ENCODE data around the gene RCAN1. TPM values are rescaled to one million over a fixed set of nuclear protein-coding genes. Genes with fewer than 3 reads are reported as not detected.

Gene RCAN1
- 175 and 183 TPM in 2 replicates for total RNA-seq (2012; rRNA removed)
- 43.0 and 53.5 TPM in 2 replicates for polyA plus RNA-seq (2012; rRNA removed)
- polyA plus RNA-seq (2012; cell fraction: cytosol; rRNA removed) = 13.6 and 13.7 TPM in 2 replicates
- 32.6 and 64.1 TPM in 2 replicates for polyA plus RNA-seq (2012; cell fraction: nucleus; rRNA removed; ENCODE audit: low replicate concordance)
- percentile 84 among the genes with signal in this experiment for Bru-seq, nascent RNA
- BruChase-seq, experiment 1, labeled RNA remaining after a 6-hour chase = percentile 60 among the genes with signal in this experiment
- BruChase-seq, experiment 2, labeled RNA remaining after a 2-hour chase = percentile 79 among the genes with signal in this experiment
- long read RNA-seq, transcript RCAN1-201 (4 exons, 2,490 nt) = minor isoform, 40 of 191 reads
- long read RNA-seq, transcript RCAN1-202 (4 exons, 2,408 nt) = major isoform, 137 of 191 reads
- long read RNA-seq, partial matches to known transcripts = 2 of 191 reads
- long read RNA-seq, other reads (novel, unspliced or antisense) = 10 of 191 reads

DNA sequence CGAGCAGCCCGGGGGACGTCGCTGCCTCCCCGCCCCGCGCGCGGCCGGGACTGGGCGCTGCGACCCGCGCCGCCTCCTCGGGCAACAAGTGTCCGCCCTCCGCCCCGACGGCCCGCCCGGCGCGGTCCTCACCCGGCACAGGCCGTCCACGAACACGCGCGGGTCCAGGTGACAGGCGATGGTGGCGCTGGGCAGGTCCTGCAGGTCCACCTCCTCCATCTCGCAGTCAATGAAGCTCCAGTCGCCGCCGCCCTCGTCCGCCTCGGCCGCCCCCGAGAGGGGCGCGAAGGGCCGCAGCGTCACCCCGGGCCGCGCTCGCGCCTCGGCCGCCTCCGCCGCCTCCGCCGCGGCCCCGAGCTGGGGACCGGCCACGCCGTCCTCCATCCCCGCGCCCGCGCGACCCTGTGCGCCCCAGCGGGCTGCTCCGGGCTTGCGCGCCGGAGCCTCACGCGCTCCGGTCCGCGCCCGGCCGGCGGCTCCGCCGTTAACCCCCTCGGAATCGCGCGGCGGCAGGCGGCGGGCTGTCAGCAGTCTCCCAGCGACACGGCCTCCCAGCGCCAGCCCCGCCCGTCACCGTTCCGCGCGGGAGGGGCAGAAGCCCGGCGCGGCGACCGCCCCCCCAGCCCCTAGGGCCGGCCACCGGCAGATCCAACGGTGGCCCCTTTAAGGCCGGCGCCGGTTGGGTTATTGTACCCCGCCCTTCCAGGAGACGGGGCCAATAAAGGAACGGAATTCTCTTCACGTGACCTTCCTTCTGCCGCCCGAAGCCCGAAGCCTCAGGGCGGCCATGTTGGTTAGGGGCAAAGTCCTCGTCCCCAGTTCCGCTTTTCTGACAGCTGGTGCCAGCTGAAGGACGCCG lies at the start of gene RCAN1:
TSS of gene RCAN1 (minus strand) at position 486 of the 859 bp plus-strand sequence. CDS start at position 384, 102 bp downstream.
- H2AK5ac ChIP-seq (ENCODE audit: low read depth, low read length) = no peak within 1 kb of the TSS
- H2BK20ac ChIP-seq (ENCODE audit: low read depth, low read length) = no peak within 1 kb of the TSS
- H3K4me1 ChIP-seq (ENCODE audit: control insufficient read depth, insufficient read depth, low read length) = peaks cover 2% of the 10 kb centered on the region; the same call in 1 of the 2 replicates
- H3K56ac ChIP-seq (ENCODE audit: extremely low read depth, insufficient read depth, low read length) = no peak within 1 kb of the TSS
- in situ Hi-C loops (cut with MboI; ENCODE audit: low sequenced_read_pairs) = loop anchor here (25.0 kb wide), 1 partner anchor 703 kb away; the partner anchor contains the start of gene ATP5PO
- H3K27me3 ChIP-seq (ENCODE audit: control insufficient read depth, insufficient read depth, low read length) = peaks cover 7% of the 10 kb centered on the region
- H3K4me2 ChIP-seq (ENCODE audit: low read depth, low read length) = peak within 1 kb of the TSS; percentile 94
- H4K91ac ChIP-seq (ENCODE audit: insufficient read depth, low read depth, low read length) = peak within 1 kb of the TSS; percentile 84
- H3K18ac ChIP-seq (ENCODE audit: low read depth, low read length) = no peak within 1 kb of the TSS
- BruUV-seq (replicated peaks) = no TSS peak
- H2BK15ac ChIP-seq (ENCODE audit: low read depth, low read length) = 0 out of 3 replicates have a peak within 1 kb of the TSS, but pooled peaks have one; percentile 53
- peak within 1 kb of the TSS; percentile 72 for H3K27ac ChIP-seq (ENCODE audit: insufficient read depth, low read length)
- H2BK120ac ChIP-seq (ENCODE audit: low read depth, low read length) = peak within 1 kb of the TSS; percentile 82; the same call in 1 of the 2 replicates
- CTCF ChIA-PET = interaction anchor here (2.1 kb wide), 1 partner anchor 12 kb away, joined by 8 read pairs; no protein-coding TSS in a partner anchor
- peak within 1 kb of the TSS; percentile 81 to 92 for H4K8ac ChIP-seq (ENCODE audit: low read depth in 2 of 2, low read length in 2 of 2)
- peak within 1 kb of the TSS; percentile 63 for H3K4me3 ChIP-seq (ENCODE audit: insufficient read depth, low read depth, low read length)
- whole genome bisulfite sequencing, 2 experiments (ENCODE audit: extremely low coverage in 2 of 2, insufficient read length in 1 of 2) = 0% methylated on average over 32 of the region's 121 CpGs; no CpG with 5 or more reads in 1 of the 2 experiments
- peak within 1 kb of the TSS; percentile 71; the same call in 1 of the 2 replicates for H4K5ac ChIP-seq (ENCODE audit: low read depth, low read length)
- H3K14ac ChIP-seq (replicated peaks; ENCODE audit: low read depth, low read length) = 0 out of 2 replicates have a peak within 1 kb of the TSS, but pooled peaks have one; percentile 63
- no peaks in the 10 kb centered on the region for H3K9me3 ChIP-seq (ENCODE audit: control insufficient read depth, insufficient read depth, low read length)
- H3K23ac ChIP-seq (ENCODE audit: low read depth, low read length) = no peak within 1 kb of the TSS; the same call in 1 of the 2 replicates
- ATAC-seq (ENCODE audit: low read depth) = peak; percentile 97
- H3K9ac ChIP-seq (ENCODE audit: low read depth, low read length) = peak within 1 kb of the TSS; percentile 82
- peak within 1 kb of the TSS; percentile 82; the same call in 1 of the 2 replicates for H3K4ac ChIP-seq (ENCODE audit: low read depth, low read length)
- intact Hi-C loops (cut with micrococcal nuclease) = loop anchor here (1.0 kb wide), 1 partner anchor 90 kb away; no protein-coding TSS in a partner anchor
- no peaks in the 10 kb centered on the region for H4K20me1 ChIP-seq (ENCODE audit: insufficient read depth, low read length)
- no peaks in the 10 kb centered on the region for H3K36me3 ChIP-seq (ENCODE audit: control insufficient read depth, insufficient read depth, low read length)
- peak within 1 kb of the TSS; percentile 99 for H2AFZ ChIP-seq (replicated peaks; ENCODE audit: low read length, poor library complexity)
- H3K79me1 ChIP-seq (ENCODE audit: low read depth in 1 of 2, low read length in 2 of 2) = peaks cover 9 to 23% of the 10 kb centered on the region in 2 experiments; a peak in 3 of 4 replicates
- peak; percentile 91 for DNase-seq
- H2BK5ac ChIP-seq (ENCODE audit: low read depth, low read length, poor library complexity, severe bottlenecking) = peak within 1 kb of the TSS; percentile 70
- dilution Hi-C loops (cut with HindIII; ENCODE audit: low sequenced_read_pairs, unreplicated experiment) = no loop called here
- POLR2A ChIA-PET (ENCODE audit: unreplicated experiment) = no interaction called here
- 0 out of 2 replicates have a peak, but pooled peaks cover 5% of the 10 kb centered on the region for H3K9me1 ChIP-seq (ENCODE audit: insufficient read depth, low read length)
- peak within 1 kb of the TSS; percentile 51 for H2AK9ac ChIP-seq (replicated peaks; ENCODE audit: low read depth, low read length, poor library complexity)
- TF ChIP-seq, protein P1, sequence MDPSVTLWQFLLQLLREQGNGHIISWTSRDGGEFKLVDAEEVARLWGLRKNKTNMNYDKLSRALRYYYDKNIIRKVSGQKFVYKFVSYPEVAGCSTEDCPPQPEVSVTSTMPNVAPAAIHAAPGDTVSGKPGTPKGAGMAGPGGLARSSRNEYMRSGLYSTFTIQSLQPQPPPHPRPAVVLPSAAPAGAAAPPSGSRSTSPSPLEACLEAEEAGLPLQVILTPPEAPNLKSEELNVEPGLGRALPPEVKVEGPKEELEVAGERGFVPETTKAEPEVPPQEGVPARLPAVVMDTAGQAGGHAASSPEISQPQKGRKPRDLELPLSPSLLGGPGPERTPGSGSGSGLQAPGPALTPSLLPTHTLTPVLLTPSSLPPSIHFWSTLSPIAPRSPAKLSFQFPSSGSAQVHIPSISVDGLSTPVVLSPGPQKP (IDR thresholded peaks at IDR 0.05; ENCODE audit: borderline replicate concordance, low read depth, low read length) = no peak
- 0 out of 2 replicates have a peak, but pooled peaks have one; percentile 8 for TF ChIP-seq FOS (IDR thresholded peaks at IDR 0.05; ENCODE audit: low read depth, low read length)
- TF ChIP-seq MXI1 (IDR thresholded peaks at IDR 0.05; ENCODE audit: borderline replicate concordance, low read depth, low read length) = peak; percentile 16; the same call in 1 of the 2 replicates
- no peak for TF ChIP-seq CHD1 (IDR thresholded peaks at IDR 0.05; ENCODE audit: low read depth, low read length)
- TF ChIP-seq, protein P2, sequence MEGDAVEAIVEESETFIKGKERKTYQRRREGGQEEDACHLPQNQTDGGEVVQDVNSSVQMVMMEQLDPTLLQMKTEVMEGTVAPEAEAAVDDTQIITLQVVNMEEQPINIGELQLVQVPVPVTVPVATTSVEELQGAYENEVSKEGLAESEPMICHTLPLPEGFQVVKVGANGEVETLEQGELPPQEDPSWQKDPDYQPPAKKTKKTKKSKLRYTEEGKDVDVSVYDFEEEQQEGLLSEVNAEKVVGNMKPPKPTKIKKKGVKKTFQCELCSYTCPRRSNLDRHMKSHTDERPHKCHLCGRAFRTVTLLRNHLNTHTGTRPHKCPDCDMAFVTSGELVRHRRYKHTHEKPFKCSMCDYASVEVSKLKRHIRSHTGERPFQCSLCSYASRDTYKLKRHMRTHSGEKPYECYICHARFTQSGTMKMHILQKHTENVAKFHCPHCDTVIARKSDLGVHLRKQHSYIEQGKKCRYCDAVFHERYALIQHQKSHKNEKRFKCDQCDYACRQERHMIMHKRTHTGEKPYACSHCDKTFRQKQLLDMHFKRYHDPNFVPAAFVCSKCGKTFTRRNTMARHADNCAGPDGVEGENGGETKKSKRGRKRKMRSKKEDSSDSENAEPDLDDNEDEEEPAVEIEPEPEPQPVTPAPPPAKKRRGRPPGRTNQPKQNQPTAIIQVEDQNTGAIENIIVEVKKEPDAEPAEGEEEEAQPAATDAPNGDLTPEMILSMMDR (conservative IDR thresholded peaks at IDR 0.05; ENCODE audit: low read depth, low read length) = no peak
- TF ChIP-seq POLR2A (IDR thresholded peaks at IDR 0.05; ENCODE audit: low read depth, low read length) = no peak
- no peak for TF ChIP-seq MAFK (IDR thresholded peaks at IDR 0.05; ENCODE audit: low read depth, low read length)
- TF ChIP-seq NFE2L2 (IDR thresholded peaks at IDR 0.05; ENCODE audit: low read depth, low read length) = no peak
- no peak for TF ChIP-seq RAD21 (IDR thresholded peaks at IDR 0.05; ENCODE audit: low read length)
- TF ChIP-seq CEBPB (IDR thresholded peaks at IDR 0.05; ENCODE audit: low read depth, low read length) = no peak
- TF ChIP-seq MAZ (IDR thresholded peaks at IDR 0.05; ENCODE audit: borderline replicate concordance, low read depth, low read length) = peak; percentile 86
- no peak for TF ChIP-seq SMC3 (IDR thresholded peaks at IDR 0.05; ENCODE audit: low read depth, low read length)

Data from IMR-90 (cell line).